IMR-90 (cell line): Measurements from ENCODE around the gene IFT57.

ENCODE experiments used
- BHLHE40 ChIP-seq: fragments of 150-350 bp; IDR thresholded peaks from 2 replicates; pipeline ENCODE4 v1.6.1; 2016; ENCODE audit warnings: mild to moderate bottlenecking, low read depth, low read length
- CEBPB ChIP-seq: IDR thresholded peaks from 2 replicates; pipeline ENCODE4 v1.6.1; 2012; ENCODE audit warnings: low read depth, low read length, improper control_type of control experiment
- CTCF ChIP-seq: conservative IDR thresholded peaks from 2 replicates; pipeline ENCODE4 v1.5.1; 2012; ENCODE audit warnings: mild to moderate bottlenecking, low read depth, low read length, improper control_type of control experiment
- MAFK ChIP-seq: IDR thresholded peaks from 2 replicates; pipeline ENCODE4 v1.6.1; 2012; ENCODE audit warnings: low read depth, low read length, improper control_type of control experiment
- MXI1 ChIP-seq: IDR thresholded peaks from 2 replicates; pipeline ENCODE4 v1.6.1; 2012; ENCODE audit warnings: low read depth, mild to moderate bottlenecking, low read length, moderate library complexity, borderline replicate concordance
- NFE2L2 ChIP-seq: fragments of 150-350 bp; IDR thresholded peaks from 2 replicates; pipeline ENCODE4 v1.6.1; 2016; ENCODE audit warnings: low read depth, mild to moderate bottlenecking, low read length
- POLR2A ChIP-seq: IDR thresholded peaks from 2 replicates; pipeline ENCODE4 v1.6.1; 2012; ENCODE audit warnings: mild to moderate bottlenecking, low read depth, low read length
- RAD21 ChIP-seq: IDR thresholded peaks from 2 replicates; pipeline ENCODE4 v1.6.1; 2012; ENCODE audit warnings: low read length, improper control_type of control experiment
- RCOR1 ChIP-seq: IDR thresholded peaks from 2 replicates; pipeline ENCODE4 v1.6.1; 2012; ENCODE audit warnings: mild to moderate bottlenecking, low read length, improper control_type of control experiment; ENCODE audit not compliant: insufficient replicate concordance
- RFX5 ChIP-seq: IDR thresholded peaks from 2 replicates; pipeline ENCODE4 v1.8.0; 2012; ENCODE audit warnings: low read depth, mild to moderate bottlenecking, low read length, moderate library complexity
- SMC3 ChIP-seq: fragments of 150-350 bp; IDR thresholded peaks from 2 replicates; pipeline ENCODE4 v1.6.1; 2016; ENCODE audit warnings: low read depth, mild to moderate bottlenecking, antibody characterized with exemption, low read length, moderate library complexity
- TF ChIP-seq, protein P1 (sequence below): fragments of 150-350 bp; IDR thresholded peaks from 2 replicates; pipeline ENCODE4 v1.6.1; 2017; ENCODE audit warnings: mild to moderate bottlenecking, antibody characterized with exemption, low read length, low read depth
- TF ChIP-seq, protein P2 (sequence below): fragments of 150-350 bp; IDR thresholded peaks from 2 replicates; pipeline ENCODE4 v1.6.1; 2016; ENCODE audit warnings: low read depth, mild to moderate bottlenecking, low read length, moderate library complexity, borderline replicate concordance

DNA sequence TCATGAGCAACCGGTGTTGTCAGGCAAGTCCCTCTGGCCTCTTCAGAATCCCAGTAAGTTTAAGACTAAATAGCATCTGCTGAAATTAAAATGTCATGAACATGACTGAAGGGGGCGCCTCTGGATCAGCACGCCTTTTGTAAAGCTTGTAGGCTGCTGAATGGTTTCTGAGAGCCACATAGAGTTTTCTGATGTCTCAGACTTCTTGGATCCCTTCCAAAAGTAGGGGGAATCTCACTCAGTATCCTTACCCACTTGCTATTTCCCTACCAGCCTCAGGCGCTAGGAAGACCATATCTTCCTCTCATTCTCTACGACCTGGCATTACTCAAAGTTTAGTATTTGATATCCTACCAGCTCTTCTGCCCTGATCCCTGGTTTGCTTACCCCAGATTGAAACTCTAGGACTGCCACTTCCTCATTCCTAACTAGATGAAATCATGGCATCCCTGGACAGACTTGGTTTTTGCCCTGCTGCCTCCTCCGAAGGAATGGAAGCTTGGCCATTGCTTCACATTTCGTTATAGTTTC is 68.7 kb downstream of the IFT57 start:
- TF ChIP-seq BHLHE40 (no peak), CTCF (peak; percentile 65), POLR2A (no peak), RFX5 (no peak), RCOR1 (no peak), RAD21 (peak; percentile 76), NFE2L2 (no peak), CEBPB (no peak), MXI1 (no peak), SMC3 (peak; percentile 59), MAFK (no peak)
- TF ChIP-seq, protein P1, sequence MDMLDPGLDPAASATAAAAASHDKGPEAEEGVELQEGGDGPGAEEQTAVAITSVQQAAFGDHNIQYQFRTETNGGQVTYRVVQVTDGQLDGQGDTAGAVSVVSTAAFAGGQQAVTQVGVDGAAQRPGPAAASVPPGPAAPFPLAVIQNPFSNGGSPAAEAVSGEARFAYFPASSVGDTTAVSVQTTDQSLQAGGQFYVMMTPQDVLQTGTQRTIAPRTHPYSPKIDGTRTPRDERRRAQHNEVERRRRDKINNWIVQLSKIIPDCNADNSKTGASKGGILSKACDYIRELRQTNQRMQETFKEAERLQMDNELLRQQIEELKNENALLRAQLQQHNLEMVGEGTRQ, result no peak
- TF ChIP-seq, protein P2, sequence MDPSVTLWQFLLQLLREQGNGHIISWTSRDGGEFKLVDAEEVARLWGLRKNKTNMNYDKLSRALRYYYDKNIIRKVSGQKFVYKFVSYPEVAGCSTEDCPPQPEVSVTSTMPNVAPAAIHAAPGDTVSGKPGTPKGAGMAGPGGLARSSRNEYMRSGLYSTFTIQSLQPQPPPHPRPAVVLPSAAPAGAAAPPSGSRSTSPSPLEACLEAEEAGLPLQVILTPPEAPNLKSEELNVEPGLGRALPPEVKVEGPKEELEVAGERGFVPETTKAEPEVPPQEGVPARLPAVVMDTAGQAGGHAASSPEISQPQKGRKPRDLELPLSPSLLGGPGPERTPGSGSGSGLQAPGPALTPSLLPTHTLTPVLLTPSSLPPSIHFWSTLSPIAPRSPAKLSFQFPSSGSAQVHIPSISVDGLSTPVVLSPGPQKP, result no peak
